ENCODE results near the gene PNP. TPM values are rescaled to one million over a fixed set of nuclear protein-coding genes. Genes with fewer than 3 reads are reported as not detected.

The PNP gene
- total RNA-seq, 4 donors from 2014 or later = 51.4 to 70.1 (median 53.7) TPM

- no peaks in the 10 kb centered on the region for H3K27me3 ChIP-seq
- H3K9me3 ChIP-seq = no peaks in the 10 kb centered on the region
- DNase-seq = peak in 1 of 3 donors; percentile 37
- TF ChIP-seq POLR2A (IDR thresholded peaks at IDR 0.05) (no peak), CTCF (IDR thresholded peaks at IDR 0.05) (no peak)
- H3K4me3 ChIP-seq = no peak overlapping the region
- H3K36me3 ChIP-seq = peaks cover 0 to 54% (median 0%) of the 10 kb centered on the region in 3 donors
- H3K27ac ChIP-seq = peak overlapping the region; percentile 11 to 75 (median 45)
- H3K4me1 ChIP-seq = peaks cover 0 to 19% (median 9%) of the 10 kb centered on the region in 4 donors
Observed at GRCh38 chr14:20477211-20477876, 8.1 kb downstream of the PNP start.

- Histone ChIP-seq H3K27me3 (no peaks in the 10 kb centered on the region), H3K36me3 (peaks cover 0 to 38% (median 0%) of the 10 kb centered on the region in 3 donors), H3K27ac (no peak overlapping the region), H3K4me1 (peaks cover 0 to 19% (median 9%) of the 10 kb centered on the region in 4 donors), H3K9me3 (no peaks in the 10 kb centered on the region), H3K4me3 (no peak overlapping the region)
- DNase-seq = no peak
- TF ChIP-seq CTCF (IDR thresholded peaks at IDR 0.05) = no peak
- TF ChIP-seq POLR2A (IDR thresholded peaks at IDR 0.05) = no peak
Observed at GRCh38 chr14:20478894-20479293, 9.7 kb downstream of the PNP start.

- Histone ChIP-seq H3K27me3 (no peaks in the 10 kb centered on the region), H3K9me3 (no peaks in the 10 kb centered on the region), H3K36me3 (peaks cover 0 to 4% (median 0%) of the 10 kb centered on the region in 3 donors), H3K4me1 (peaks cover 0 to 9% (median 2%) of the 10 kb centered on the region in 4 donors), H3K27ac (no peak overlapping the region), H3K4me3 (no peak overlapping the region)
- DNase-seq = no peak
- no peak for TF ChIP-seq POLR2A (IDR thresholded peaks at IDR 0.05)
- TF ChIP-seq CTCF (IDR thresholded peaks at IDR 0.05) = no peak
Observed at GRCh38 chr14:20482382-20482781, 13.2 kb downstream of the PNP start.

- Histone ChIP-seq H3K36me3 (no peaks in the 10 kb centered on the region), H3K4me3 (no peak overlapping the region), H3K9me3 (no peaks in the 10 kb centered on the region), H3K4me1 (no peaks in the 10 kb centered on the region), H3K27me3 (no peaks in the 10 kb centered on the region), H3K27ac (no peak overlapping the region)
- DNase-seq = no peak
- TF ChIP-seq CTCF (IDR thresholded peaks at IDR 0.05) (no peak), POLR2A (IDR thresholded peaks at IDR 0.05) (no peak)
Observed at GRCh38 chr14:20485900-20486299, 16.7 kb downstream of the PNP start.

GRCh38 chr14:20486684-20487395 lies 17.6 kb downstream of the PNP start:
- DNase-seq = no peak
- H3K4me1 ChIP-seq = no peaks in the 10 kb centered on the region
- TF ChIP-seq POLR2A (IDR thresholded peaks at IDR 0.05) (no peak), CTCF (IDR thresholded peaks at IDR 0.05) (no peak)
- H3K9me3 ChIP-seq = no peaks in the 10 kb centered on the region
- no peaks in the 10 kb centered on the region for H3K27me3 ChIP-seq
- H3K36me3 ChIP-seq = no peaks in the 10 kb centered on the region
- no peak overlapping the region for H3K27ac ChIP-seq
- no peak overlapping the region for H3K4me3 ChIP-seq
